Brain microvascular endothelial cell (primary cell): ENCODE results near the gene POLD3.

ENCODE experiments used
- DNase-seq: peaks from one replicate; pipeline ENCODE4 v3.0.0-alpha.2; 2020
- H3K27ac ChIP-seq: fragments of 250-450 bp; sonication (Bioruptor Pico); 2 replicates; pipeline ENCODE4 v1.5.1; 2020; ENCODE audit warnings: mild to moderate bottlenecking, moderate library complexity
- H3K27me3 ChIP-seq: fragments of 250-450 bp; sonication (Bioruptor Pico); replicated peaks from 2 replicates; pipeline ENCODE4 v1.5.1; 2020; ENCODE audit warnings: mild to moderate bottlenecking
- H3K36me3 ChIP-seq: fragments of 250-450 bp; sonication (Bioruptor Pico); replicated peaks from 2 replicates; pipeline ENCODE4 v1.5.1; 2020; ENCODE audit warnings: mild to moderate bottlenecking
- H3K4me3 ChIP-seq: 2 replicates; pipeline ENCODE4 v1.5.1; 2011; ENCODE audit warnings: low read depth, mild to moderate bottlenecking, control low read depth, low read length, moderate library complexity
- CTCF ChIP-seq: IDR thresholded peaks from 2 replicates; pipeline ENCODE4 v1.5.1; 2011; ENCODE audit warnings: low read depth, mild to moderate bottlenecking, moderate library complexity, low read length, control low read depth, inconsistent platforms; ENCODE audit errors: missing control alignments
- in situ Hi-C: cut with HindIII; loops from 2 replicates; pipeline ENCODE4 v1.10.0; 2017; ENCODE audit warnings: low sequenced_read_pairs, low pct_ligation_motif_present

Gene POLD3

GRCh38 chr11:74678591-74679512 is 86.5 kb downstream of the POLD3 start:
- H3K27me3 ChIP-seq = no peaks in the 10 kb centered on the region
- H3K4me3 ChIP-seq = no peak overlapping the region
- H3K27ac ChIP-seq = no peak overlapping the region
- H3K36me3 ChIP-seq = no peaks in the 10 kb centered on the region
- in situ Hi-C loops = no loop called here
- no peak for TF ChIP-seq CTCF
- no peak for DNase-seq

- no peak for TF ChIP-seq CTCF
- Histone ChIP-seq H3K4me3 (no peak overlapping the region), H3K27me3 (no peaks in the 10 kb centered on the region), H3K36me3 (no peaks in the 10 kb centered on the region), H3K27ac (no peak overlapping the region)
- no peak for DNase-seq
- in situ Hi-C loops = no loop called here
Measured at GRCh38 chr11:74679513-74679865, 87.1 kb downstream of the POLD3 start.

GRCh38 chr11:74680035-74680671 is 87.8 kb downstream of the POLD3 start:
- H3K36me3 ChIP-seq = no peaks in the 10 kb centered on the region
- no peak for TF ChIP-seq CTCF
- DNase-seq = no peak
- in situ Hi-C loops = no loop called here
- H3K27ac ChIP-seq = no peak overlapping the region
- no peak overlapping the region for H3K4me3 ChIP-seq
- H3K27me3 ChIP-seq = no peaks in the 10 kb centered on the region

- TF ChIP-seq CTCF = no peak
- DNase-seq = no peak
- Histone ChIP-seq H3K4me3 (no peak overlapping the region), H3K27ac (no peak overlapping the region), H3K27me3 (no peaks in the 10 kb centered on the region), H3K36me3 (no peaks in the 10 kb centered on the region)
- in situ Hi-C loops = no loop called here
Measured at GRCh38 chr11:74680703-74681531, 88.5 kb downstream of the POLD3 start.

- Histone ChIP-seq H3K36me3 (no peaks in the 10 kb centered on the region), H3K27me3 (no peaks in the 10 kb centered on the region), H3K4me3 (no peak overlapping the region), H3K27ac (no peak overlapping the region)
- TF ChIP-seq CTCF = no peak
- no peak for DNase-seq
- in situ Hi-C loops = no loop called here
Measured at GRCh38 chr11:74681686-74682651, 89.6 kb downstream of the POLD3 start.
